Activated CD8-positive, alpha-beta memory T cell treated with anti-CD3 and anti-CD28 coated beads, Interleukin-2, amount 50 U/mL, for 48 hours (primary cell): ENCODE results near the gene HDDC3.

Experiments used
- DNase-seq: peaks from one replicate; pipeline ENCODE4 v3.0.0-alpha.2; 2020

The HDDC3 gene

GRCh38 chr15:90889313-90889730 lies 43.0 kb downstream of the HDDC3 start:
- no peak for DNase-seq

GRCh38 chr15:90887037-90887481 lies 45.3 kb downstream of the HDDC3 start:
- DNase-seq, result no peak

GRCh38 chr15:90886291-90886614 lies 46.1 kb downstream of the HDDC3 start:
- no peak for DNase-seq

- DNase-seq, result peak; percentile 96
These were observed 46.7 kb downstream of the HDDC3 start for GRCh38 chr15:90885432-90886290.

- peak; percentile 77 for DNase-seq
These were observed 47.5 kb downstream of the HDDC3 start for GRCh38 chr15:90884719-90885431.

- DNase-seq, result no peak
These were observed 48.2 kb downstream of the HDDC3 start, which contains the start of gene FES for GRCh38 chr15:90883976-90884718. Gene FES, plus strand, starts transcription at chr15:90884504. Its CDS starts 542 bp downstream, at chr15:90885046.

GRCh38 chr15:90883526-90883975 lies 48.8 kb downstream of the HDDC3 start:
- DNase-seq, result no peak

GRCh38 chr15:90882781-90883525 lies 49.4 kb downstream of the HDDC3 start:
- DNase-seq, result no peak

- no peak for DNase-seq
These were observed 50.2 kb downstream of the HDDC3 start for GRCh38 chr15:90881978-90882721.

- no peak for DNase-seq
These were observed 51.0 kb downstream of the HDDC3 start for GRCh38 chr15:90881181-90881977.

- DNase-seq, result no peak
These were observed 51.8 kb downstream of the HDDC3 start for GRCh38 chr15:90880381-90881145.
